Measurements from ENCODE around the gene RTP3. TPM values are rescaled to one million over a fixed set of nuclear protein-coding genes. Genes with fewer than 3 reads are reported as not detected.
A peak's percentile ranks its signal among the peaks of the same experiment; 100 is the strongest.

The RTP3 gene
- polyA plus RNA-seq (2012; ENCODE audit: insufficient read depth, insufficient read length, low read depth) = not detected

DNA sequence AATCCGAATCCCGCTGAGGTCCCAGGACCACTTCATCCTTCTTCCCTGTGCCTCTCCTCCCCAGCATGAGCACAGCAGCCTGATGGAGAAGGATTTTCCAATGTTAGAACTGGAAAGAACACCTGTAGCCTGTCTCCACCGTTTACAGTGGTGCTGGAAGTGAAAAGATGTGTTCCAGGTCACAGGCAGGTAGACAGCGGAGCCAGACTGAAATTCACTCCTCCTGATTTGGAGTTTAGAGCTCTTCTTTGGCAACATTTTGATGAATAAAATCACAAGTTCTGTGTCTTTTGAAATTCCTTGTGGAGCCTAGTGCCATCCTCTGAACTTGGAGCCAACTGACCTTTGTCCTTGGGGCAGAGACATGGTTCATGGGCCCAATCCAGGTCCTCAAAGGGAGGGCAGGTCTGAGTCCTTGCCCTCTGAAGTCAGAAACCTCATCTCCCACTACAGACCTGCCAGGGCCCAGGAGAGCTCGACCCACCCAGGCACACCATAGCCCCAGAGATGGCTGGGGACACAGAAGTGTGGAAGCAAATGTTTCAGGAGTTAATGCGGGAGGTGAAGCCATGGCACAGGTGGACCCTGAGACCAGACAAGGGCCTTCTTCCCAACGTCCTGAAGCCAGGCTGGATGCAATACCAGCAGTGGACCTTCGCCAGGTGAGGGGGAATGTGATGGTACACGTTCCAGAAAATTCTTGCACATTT is at the start of gene RTP3:
RTP3 (plus strand) TSS at position 421 of the 710 bp plus-strand sequence; CDS start at position 508, 87 bp downstream.
- Histone ChIP-seq H3K36me3 (no peaks in the 10 kb centered on the region), H3K4me3 (ENCODE audit: low read depth, low read length) (no peak within 1 kb of the TSS), H3K27me3 (no peaks in the 10 kb centered on the region), H3K9me3 (no peaks in the 10 kb centered on the region), H3K4me1 (no peaks in the 10 kb centered on the region)
- no peak for DNase-seq
- TF ChIP-seq, protein P1, sequence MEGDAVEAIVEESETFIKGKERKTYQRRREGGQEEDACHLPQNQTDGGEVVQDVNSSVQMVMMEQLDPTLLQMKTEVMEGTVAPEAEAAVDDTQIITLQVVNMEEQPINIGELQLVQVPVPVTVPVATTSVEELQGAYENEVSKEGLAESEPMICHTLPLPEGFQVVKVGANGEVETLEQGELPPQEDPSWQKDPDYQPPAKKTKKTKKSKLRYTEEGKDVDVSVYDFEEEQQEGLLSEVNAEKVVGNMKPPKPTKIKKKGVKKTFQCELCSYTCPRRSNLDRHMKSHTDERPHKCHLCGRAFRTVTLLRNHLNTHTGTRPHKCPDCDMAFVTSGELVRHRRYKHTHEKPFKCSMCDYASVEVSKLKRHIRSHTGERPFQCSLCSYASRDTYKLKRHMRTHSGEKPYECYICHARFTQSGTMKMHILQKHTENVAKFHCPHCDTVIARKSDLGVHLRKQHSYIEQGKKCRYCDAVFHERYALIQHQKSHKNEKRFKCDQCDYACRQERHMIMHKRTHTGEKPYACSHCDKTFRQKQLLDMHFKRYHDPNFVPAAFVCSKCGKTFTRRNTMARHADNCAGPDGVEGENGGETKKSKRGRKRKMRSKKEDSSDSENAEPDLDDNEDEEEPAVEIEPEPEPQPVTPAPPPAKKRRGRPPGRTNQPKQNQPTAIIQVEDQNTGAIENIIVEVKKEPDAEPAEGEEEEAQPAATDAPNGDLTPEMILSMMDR (IDR thresholded peaks at IDR 0.05; ENCODE audit: low read depth, low read length) = no peak

DNA sequence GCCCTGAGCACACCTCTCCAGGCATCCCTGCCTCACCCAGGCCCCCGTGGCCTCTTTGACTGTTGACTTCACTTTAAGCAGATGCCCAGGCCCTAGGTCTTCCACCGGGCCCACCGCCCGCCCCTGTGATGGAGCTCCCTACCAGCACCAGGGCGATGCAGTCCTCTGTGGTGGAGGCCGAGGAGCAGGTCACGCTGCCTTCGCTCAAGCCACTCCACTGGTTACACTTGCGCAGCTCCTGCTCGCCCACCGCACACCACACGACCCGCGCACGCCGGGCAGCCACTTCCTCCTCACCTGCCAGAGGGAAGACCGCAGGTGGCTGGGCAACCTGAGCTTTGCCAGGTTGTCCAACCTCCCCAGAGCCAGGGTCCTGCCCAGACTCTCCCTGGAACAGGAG is 49.1 kb upstream of the RTP3 start:
- Histone ChIP-seq H3K9me3 (no peaks in the 10 kb centered on the region), H3K4me3 (ENCODE audit: low read depth, low read length) (no peak overlapping the region), H3K4me1 (no peaks in the 10 kb centered on the region), H3K36me3 (no peaks in the 10 kb centered on the region), H3K27me3 (no peaks in the 10 kb centered on the region)
- TF ChIP-seq, protein P1 (IDR thresholded peaks at IDR 0.05; ENCODE audit: low read depth, low read length) = no peak
- no peak for DNase-seq

DNA sequence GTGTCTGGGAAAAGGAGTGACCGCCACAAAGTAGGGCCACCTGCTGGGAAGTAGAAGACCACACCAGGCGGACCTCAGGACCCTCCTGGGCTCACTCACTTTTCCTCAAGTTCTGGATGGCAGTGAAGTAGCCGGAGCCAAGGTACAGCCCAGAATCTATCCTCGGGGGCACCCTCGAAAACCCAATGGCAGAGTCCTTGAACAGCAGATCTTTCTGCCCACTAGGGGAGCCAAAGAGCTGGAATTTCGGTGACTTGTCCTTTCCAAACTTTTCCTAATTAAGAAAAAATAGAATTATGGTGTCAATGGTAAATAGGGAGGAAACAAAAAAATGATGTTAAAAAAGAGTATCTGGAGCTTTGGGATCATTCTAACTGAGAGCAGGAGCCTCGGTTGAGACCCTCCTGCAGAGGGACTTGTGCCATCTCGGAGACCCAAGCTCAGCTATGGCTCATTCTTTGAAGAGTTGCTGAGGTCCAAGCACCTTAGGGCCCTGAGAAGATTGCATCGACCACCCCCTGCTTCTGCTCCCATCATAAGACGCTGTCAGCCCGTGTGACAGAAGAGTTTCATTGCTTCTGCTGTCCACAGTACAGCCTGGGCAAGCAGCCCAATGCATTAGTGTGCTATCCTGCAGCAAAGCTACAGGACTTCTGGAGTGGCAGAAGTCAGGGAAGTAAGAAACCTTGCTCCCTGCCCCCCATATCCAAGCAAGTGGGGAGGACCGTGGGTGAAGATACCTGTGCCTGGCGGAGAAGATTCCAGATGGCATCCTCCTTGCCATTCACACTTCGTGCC is 47.8 kb upstream of the RTP3 start:
- Histone ChIP-seq H3K36me3 (no peaks in the 10 kb centered on the region), H3K4me1 (no peaks in the 10 kb centered on the region), H3K27me3 (no peaks in the 10 kb centered on the region), H3K4me3 (ENCODE audit: low read depth, low read length) (no peak overlapping the region), H3K9me3 (no peaks in the 10 kb centered on the region)
- TF ChIP-seq, protein P1 (IDR thresholded peaks at IDR 0.05; ENCODE audit: low read depth, low read length) = peak; percentile 58
- peak; percentile 24 for DNase-seq

DNA sequence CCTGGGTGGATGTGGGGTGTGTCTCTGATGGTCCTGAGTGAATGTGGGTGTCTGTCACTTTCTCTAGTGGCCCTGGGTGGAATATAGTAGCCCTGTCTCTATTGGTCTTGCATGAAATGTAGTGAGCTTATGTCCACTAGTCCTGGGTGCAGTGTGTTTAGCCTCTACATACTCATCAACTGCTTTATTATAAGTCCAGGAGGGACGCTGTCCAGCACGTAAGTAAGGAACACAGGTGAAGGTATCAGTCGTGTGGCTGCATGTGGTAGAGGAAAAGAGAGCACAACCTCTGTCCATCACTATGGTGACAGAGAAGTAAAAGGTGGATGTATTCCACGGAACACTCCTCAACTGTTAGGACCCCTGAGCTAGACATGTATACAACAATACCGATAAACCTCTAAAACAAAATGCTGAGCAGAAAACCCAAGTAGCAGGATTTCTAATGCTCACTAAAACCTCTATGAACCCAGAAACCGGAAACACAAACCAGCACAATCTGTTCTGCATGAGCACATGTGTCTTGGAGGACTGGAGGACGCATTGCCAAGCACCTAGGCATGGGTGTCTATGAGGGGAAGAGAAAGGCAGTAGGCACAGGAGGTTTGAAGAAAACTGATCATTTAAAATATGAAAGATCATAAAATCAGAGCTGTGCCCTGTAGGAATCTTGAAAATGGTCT is 44.1 kb upstream of the RTP3 start:
- TF ChIP-seq, protein P1 (IDR thresholded peaks at IDR 0.05; ENCODE audit: low read depth, low read length) = no peak
- Histone ChIP-seq H3K4me1 (no peaks in the 10 kb centered on the region), H3K27me3 (no peaks in the 10 kb centered on the region), H3K9me3 (no peaks in the 10 kb centered on the region), H3K4me3 (ENCODE audit: low read depth, low read length) (no peak overlapping the region), H3K36me3 (no peaks in the 10 kb centered on the region)
- no peak for DNase-seq

DNA sequence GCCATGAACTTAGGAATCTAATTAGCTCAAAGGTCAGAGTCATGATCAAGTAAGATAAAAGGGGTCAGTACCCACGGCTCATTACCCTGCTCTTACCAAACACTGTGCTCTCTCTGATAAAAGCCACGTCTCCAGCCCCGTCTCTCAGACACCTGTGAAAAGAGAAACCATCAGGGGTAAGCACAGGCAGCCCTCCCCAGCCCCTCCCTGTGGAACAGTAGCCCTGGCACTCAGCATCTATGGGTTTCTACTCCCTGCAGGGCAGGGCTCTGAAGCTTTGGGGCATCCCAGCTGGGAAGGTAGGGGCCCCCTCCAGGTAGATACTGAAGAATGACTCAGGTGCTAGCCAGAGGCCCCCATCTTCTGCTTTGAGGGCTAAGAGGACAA is 43.6 kb upstream of the RTP3 start:
- no peak for DNase-seq
- Histone ChIP-seq H3K4me1 (no peaks in the 10 kb centered on the region), H3K4me3 (ENCODE audit: low read depth, low read length) (no peak overlapping the region), H3K36me3 (no peaks in the 10 kb centered on the region), H3K9me3 (no peaks in the 10 kb centered on the region), H3K27me3 (no peaks in the 10 kb centered on the region)
- TF ChIP-seq, protein P1 (IDR thresholded peaks at IDR 0.05; ENCODE audit: low read depth, low read length) = no peak
